ENCODE data around the gene PSMC3IP. TPM values are rescaled to one million over a fixed set of nuclear protein-coding genes. Genes with fewer than 3 reads are reported as not detected.

PSMC3IP gene
- total and polyA plus RNA-seq, 2 of the 4 experiments (the other 2 are of a cell fraction): 5.6 to 9.8 TPM

- Histone ChIP-seq H3K56ac (ENCODE audit: extremely low read depth, insufficient read depth, low read length) (no peak overlapping the region), H4K8ac (ENCODE audit: low read depth in 2 of 2, low read length in 2 of 2) (no peak overlapping the region), H4K91ac (ENCODE audit: insufficient read depth, low read depth, low read length) (no peak overlapping the region), H3K14ac (replicated peaks; ENCODE audit: low read depth, low read length) (no peak overlapping the region), H3K9me1 (ENCODE audit: insufficient read depth, low read length) (peaks cover 8% of the 10 kb centered on the region), H3K18ac (ENCODE audit: low read depth, low read length) (no peak overlapping the region), H3K27me3 (ENCODE audit: control insufficient read depth, insufficient read depth, low read length) (no peaks in the 10 kb centered on the region), H2BK15ac (ENCODE audit: low read depth, low read length) (no peak overlapping the region), H3K9me3 (ENCODE audit: control insufficient read depth, insufficient read depth, low read length) (no peaks in the 10 kb centered on the region), H2BK5ac (ENCODE audit: low read depth, low read length, poor library complexity, severe bottlenecking) (no peak overlapping the region), H3K79me1 (ENCODE audit: low read depth in 1 of 2, low read length in 2 of 2) (peaks cover 42 to 78% of the 10 kb centered on the region in 2 experiments; a peak in 3 of 4 replicates), H2AK5ac (ENCODE audit: low read depth, low read length) (no peak overlapping the region), H4K5ac (ENCODE audit: low read depth, low read length) (no peak overlapping the region), H3K23ac (ENCODE audit: low read depth, low read length) (no peak overlapping the region), H2BK20ac (ENCODE audit: low read depth, low read length) (no peak overlapping the region), H3K4me3 (ENCODE audit: insufficient read depth, low read depth, low read length) (no peak overlapping the region), H2AK9ac (replicated peaks; ENCODE audit: low read depth, low read length, poor library complexity) (no peak overlapping the region), H3K27ac (ENCODE audit: insufficient read depth, low read length) (no peak overlapping the region), H3K4me1 (ENCODE audit: control insufficient read depth, insufficient read depth, low read length) (peaks cover 4% of the 10 kb centered on the region), H3K4ac (ENCODE audit: low read depth, low read length) (no peak overlapping the region), H3K4me2 (ENCODE audit: low read depth, low read length) (no peak overlapping the region), H3K36me3 (ENCODE audit: control insufficient read depth, insufficient read depth, low read length) (peaks cover 51% of the 10 kb centered on the region), H2BK120ac (ENCODE audit: low read depth, low read length) (no peak overlapping the region), H2AFZ (replicated peaks; ENCODE audit: low read length, poor library complexity) (peak overlapping the region; percentile 16), H3K9ac (ENCODE audit: low read depth, low read length) (no peak overlapping the region), H4K20me1 (ENCODE audit: insufficient read depth, low read length) (peaks cover 12% of the 10 kb centered on the region; the same call in 1 of the 2 replicates)
- ChIA-PET CTCF (no interaction called here), POLR2A (ENCODE audit: unreplicated experiment) (no interaction called here)
- no peak for ATAC-seq (ENCODE audit: low read depth)
- in situ Hi-C loops (cut with MboI; ENCODE audit: low sequenced_read_pairs): no loop called here
- BruUV-seq (replicated peaks): TSS peak; percentile 55
- TF ChIP-seq SMC3 (IDR thresholded peaks at IDR 0.05; ENCODE audit: low read depth, low read length): no peak
- TF ChIP-seq USF2 (IDR thresholded peaks at IDR 0.05; ENCODE audit: low read depth, low read length): no peak
- no peak for TF ChIP-seq RCOR1 (IDR thresholded peaks at IDR 0.05; ENCODE audit: insufficient replicate concordance, low read length)
- no peak for TF ChIP-seq CTCF (conservative IDR thresholded peaks at IDR 0.05; ENCODE audit: low read depth, low read length)
- no peak for TF ChIP-seq CHD1 (IDR thresholded peaks at IDR 0.05; ENCODE audit: low read depth, low read length)
- TF ChIP-seq NFE2L2 (IDR thresholded peaks at IDR 0.05; ENCODE audit: low read depth, low read length): no peak
- intact Hi-C loops (cut with micrococcal nuclease): no loop called here
- no peak for DNase-seq
- dilution Hi-C loops (cut with HindIII; ENCODE audit: low sequenced_read_pairs, unreplicated experiment): no loop called here
- WGBS, 2 experiments (ENCODE audit: extremely low coverage in 2 of 2, insufficient read length in 1 of 2): no CpG with 5 or more reads among the region's 12 CpGs
These were observed 5.9 kb downstream of the PSMC3IP start for GRCh38 chr17:42571435-42572225.
